GM21717 (cell line): Measurements from ENCODE around the gene RPL23.
"Not testable (repeated sequence)": the region's sequence is repeated elsewhere in the genome, so short reads cannot be mapped to it uniquely, and the experiment has no call there.

ENCODE experiments used
- ATAC-seq: cut with Tn5 transposase; IDR thresholded peaks from one replicate; pipeline ENCODE4 v1.9.1; 2021; ENCODE audit warnings: mild to moderate bottlenecking, moderate library complexity; ENCODE audit not compliant: unreplicated experiment

The RPL23 gene

GRCh38 chr17:38868817-38869525 lies 15.4 kb upstream of the RPL23 start:
- ATAC-seq: peak; percentile 29

- no peak for ATAC-seq
Observed at GRCh38 chr17:38867968-38868816, 14.7 kb upstream of the RPL23 start.

- ATAC-seq: no peak
Observed at GRCh38 chr17:38867179-38867967, 13.9 kb upstream of the RPL23 start.

- ATAC-seq: no peak
Observed at GRCh38 chr17:38864636-38865398, 11.3 kb upstream of the RPL23 start.

GRCh38 chr17:38861399-38861843 lies 7.9 kb upstream of the RPL23 start:
- no peak for ATAC-seq

GRCh38 chr17:38857271-38857670 lies 3.8 kb upstream of the RPL23 start:
- no peak for ATAC-seq

GRCh38 chr17:38855101-38855714 lies 1.7 kb upstream of the RPL23 start:
- ATAC-seq: not testable (repeated sequence)

- ATAC-seq: no peak
Observed at GRCh38 chr17:38852771-38853291, 690 bp downstream of the RPL23 start.

- no peak for ATAC-seq
Observed at GRCh38 chr17:38851434-38851833, 2.1 kb downstream of the RPL23 start.

GRCh38 chr17:38850374-38850773 lies 3.1 kb downstream of the RPL23 start:
- ATAC-seq: no peak

GRCh38 chr17:38848939-38849605 lies 4.4 kb downstream of the RPL23 start:
- no peak for ATAC-seq

- no peak for ATAC-seq
Observed at GRCh38 chr17:38848557-38848891, 5.0 kb downstream of the RPL23 start.

- ATAC-seq: no peak
Observed at GRCh38 chr17:38844261-38844757, 9.2 kb downstream of the RPL23 start.

GRCh38 chr17:38825762-38826247 lies 27.7 kb downstream of the RPL23 start:
- no peak for ATAC-seq

GRCh38 chr17:38824899-38825761 lies 28.4 kb downstream of the RPL23 start, which contains the start of gene CWC25:
TSS of gene CWC25 (minus strand) at chr17:38825321. CDS start at chr17:38825183, 138 bp downstream.
- peak; percentile 65 for ATAC-seq

- no peak for ATAC-seq
Observed at GRCh38 chr17:38815576-38816193, 37.8 kb downstream of the RPL23 start.

- ATAC-seq: no peak
Observed at GRCh38 chr17:38809828-38810227, 43.7 kb downstream of the RPL23 start.
